T-helper 1 cell treated with Interleukin-12 subunit alpha and Interleukin-12 subunit beta and Interleukin-4 antibody, amounts not matched to agents 30 μg/mL and 1 μg/mL, for 36 hours (primary cell): ENCODE measurements around the gene M1AP.
A peak's percentile ranks its signal among the peaks of the same experiment; 100 is the strongest.

Experiments
- H3K27ac Mint-ChIP-seq: one replicate; pipeline ENCODE4 v1.8.0; 2021; ENCODE audit warnings: mild to moderate bottlenecking, mixed read lengths
- H3K27me3 Mint-ChIP-seq: one replicate; pipeline ENCODE4 v1.8.0; 2021; ENCODE audit warnings: low read depth, mixed read lengths
- H3K36me3 Mint-ChIP-seq: one replicate; pipeline ENCODE4 v1.8.0; 2021; ENCODE audit warnings: low read depth, mixed read lengths
- H3K4me1 Mint-ChIP-seq: one replicate; pipeline ENCODE4 v1.8.0; 2021; ENCODE audit warnings: low read depth, mixed read lengths
- H3K4me3 Mint-ChIP-seq: one replicate; pipeline ENCODE4 v1.8.0; 2021; ENCODE audit warnings: mild to moderate bottlenecking, moderate library complexity, mixed read lengths
- H3K9me3 Mint-ChIP-seq: one replicate; pipeline ENCODE4 v1.8.0; 2021; ENCODE audit warnings: mixed read lengths

The M1AP gene

DNA sequence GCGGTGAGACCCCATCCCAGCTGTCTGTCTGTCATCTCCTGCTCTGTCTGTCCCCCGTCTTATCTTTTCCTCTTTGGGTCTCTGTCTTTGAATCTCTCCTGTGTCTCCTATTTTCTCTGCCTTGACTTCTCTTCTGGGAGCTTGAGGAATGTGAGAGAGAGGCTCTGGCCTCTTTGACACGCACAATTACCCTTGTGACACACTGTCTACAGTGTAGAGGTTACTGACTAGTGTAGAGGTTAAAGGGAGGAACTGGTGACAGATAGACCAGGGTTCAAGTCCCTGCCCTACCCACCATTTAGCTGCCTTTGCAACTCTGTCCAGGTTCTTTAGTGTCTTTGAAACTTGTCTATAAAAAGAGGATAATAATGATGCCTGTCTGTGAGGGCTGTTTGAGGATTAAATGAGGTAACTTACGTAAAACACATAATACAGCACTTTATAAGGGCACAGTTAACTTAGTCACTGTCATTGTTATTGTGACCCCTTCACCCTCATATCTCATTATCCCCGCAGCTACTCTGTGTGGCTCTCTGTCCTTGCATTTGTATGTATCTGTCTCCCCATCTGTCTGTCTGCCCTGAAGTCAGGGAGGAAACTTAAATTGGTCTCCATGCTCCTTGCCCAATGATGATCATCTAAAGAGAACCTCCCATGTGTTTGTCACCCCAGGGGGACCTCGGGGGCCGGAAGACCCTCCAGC lies 25.8 kb upstream of the M1AP start:
- H3K4me1 Mint-ChIP-seq = no peaks in the 10 kb centered on the region
- H3K36me3 Mint-ChIP-seq = peaks cover 5% of the 10 kb centered on the region
- no peak overlapping the region for H3K27ac Mint-ChIP-seq
- H3K4me3 Mint-ChIP-seq = no peak overlapping the region
- no peaks in the 10 kb centered on the region for H3K9me3 Mint-ChIP-seq
- no peaks in the 10 kb centered on the region for H3K27me3 Mint-ChIP-seq

DNA sequence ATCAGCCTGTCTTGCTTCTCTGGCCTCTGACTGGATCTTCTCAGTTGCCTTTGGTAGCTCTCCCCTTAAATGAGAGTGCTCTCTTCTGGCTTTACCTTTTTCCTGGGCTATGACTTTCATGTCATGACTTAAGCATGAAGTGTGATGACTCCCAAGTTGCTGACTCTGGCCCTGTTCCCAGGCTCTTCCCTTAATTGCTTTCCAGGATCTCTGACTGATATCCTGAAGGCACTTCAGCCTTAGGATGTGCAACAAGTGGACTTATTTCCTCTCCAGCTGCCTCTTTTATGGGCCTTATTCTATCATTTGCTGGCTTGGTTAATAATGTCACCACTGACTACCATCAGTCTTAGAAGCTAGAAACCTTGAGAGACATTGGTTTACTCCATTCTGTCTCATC lies 23.3 kb upstream of the M1AP start:
- H3K9me3 Mint-ChIP-seq = no peaks in the 10 kb centered on the region
- no peaks in the 10 kb centered on the region for H3K4me1 Mint-ChIP-seq
- H3K36me3 Mint-ChIP-seq = peaks cover 4% of the 10 kb centered on the region
- no peak overlapping the region for H3K27ac Mint-ChIP-seq
- H3K27me3 Mint-ChIP-seq = no peaks in the 10 kb centered on the region
- H3K4me3 Mint-ChIP-seq = no peak overlapping the region

DNA sequence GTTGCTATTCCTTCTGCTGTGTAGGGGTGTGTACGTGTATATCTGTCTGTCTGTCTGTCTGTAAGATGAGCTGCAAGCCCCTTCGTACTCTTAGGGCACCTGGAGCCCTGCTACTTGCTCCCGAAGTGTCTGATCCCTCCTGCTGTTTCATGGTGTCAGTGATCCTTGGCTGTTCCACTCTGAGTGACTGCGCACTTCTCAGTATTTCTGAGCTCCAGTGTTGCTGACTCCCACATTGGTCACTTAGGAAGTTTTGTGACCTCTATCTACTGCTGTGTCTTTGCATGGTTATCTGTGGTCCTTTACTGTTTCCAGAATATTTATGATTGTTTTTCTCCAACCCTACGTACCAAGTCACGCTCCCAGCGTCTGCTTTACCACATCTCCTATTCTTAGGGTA lies 22.1 kb upstream of the M1AP start:
- H3K4me1 Mint-ChIP-seq = no peaks in the 10 kb centered on the region

DNA sequence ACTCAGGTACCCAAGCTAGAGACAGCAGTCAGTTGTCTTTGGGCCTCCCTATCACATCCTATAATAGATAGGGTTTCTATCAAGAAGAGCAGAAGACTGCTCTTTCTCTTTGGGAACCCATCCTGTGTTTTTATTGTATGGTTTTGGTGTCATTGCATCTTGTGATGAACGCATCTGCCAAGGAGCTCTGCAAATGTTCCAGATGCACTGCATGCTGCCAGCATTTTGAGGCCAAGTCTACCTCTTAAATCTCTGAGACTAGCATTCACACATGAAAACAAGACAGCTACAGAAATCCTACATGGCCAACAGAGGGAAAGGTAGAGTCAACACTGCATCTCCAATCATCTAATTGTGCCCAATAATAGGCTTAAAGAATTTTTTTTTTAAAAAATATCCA lies 20.0 kb upstream of the M1AP start:
- no peak overlapping the region for H3K4me3 Mint-ChIP-seq
- H3K27me3 Mint-ChIP-seq = no peaks in the 10 kb centered on the region
- no peaks in the 10 kb centered on the region for H3K4me1 Mint-ChIP-seq
- H3K27ac Mint-ChIP-seq = no peak overlapping the region
- H3K36me3 Mint-ChIP-seq = no peaks in the 10 kb centered on the region
- H3K9me3 Mint-ChIP-seq = no peaks in the 10 kb centered on the region

More for the DNA sequence above, 22.1 kb upstream of the M1AP start:
- Mint-ChIP-seq H3K27me3 (no peaks in the 10 kb centered on the region), H3K9me3 (no peaks in the 10 kb centered on the region), H3K27ac (no peak overlapping the region), H3K36me3 (no peaks in the 10 kb centered on the region), H3K4me3 (no peak overlapping the region)

DNA sequence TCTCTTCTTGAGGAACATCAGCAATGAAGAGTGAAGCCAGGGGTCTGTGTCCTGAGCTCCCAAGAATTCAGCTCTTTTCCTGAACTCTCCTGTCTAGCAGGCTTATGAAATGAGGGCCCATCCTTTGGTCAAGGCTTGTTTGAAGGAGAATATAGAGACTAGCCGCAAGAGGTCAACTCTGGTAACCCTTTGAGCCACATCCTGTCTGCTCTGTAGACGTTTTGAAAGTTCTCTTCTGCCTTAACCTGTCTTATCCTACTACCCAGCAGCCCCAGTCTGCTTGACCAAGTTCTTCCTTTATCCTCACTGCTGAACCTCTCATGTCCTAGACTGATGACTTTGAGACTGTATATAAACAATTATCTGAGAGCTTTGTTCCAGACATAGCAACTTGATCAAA lies 11.3 kb upstream of the M1AP start:
- Mint-ChIP-seq H3K4me3 (no peak overlapping the region), H3K27ac (no peak overlapping the region), H3K27me3 (peaks cover 11% of the 10 kb centered on the region), H3K4me1 (peaks cover 5% of the 10 kb centered on the region), H3K36me3 (peaks cover 6% of the 10 kb centered on the region), H3K9me3 (no peaks in the 10 kb centered on the region)

DNA sequence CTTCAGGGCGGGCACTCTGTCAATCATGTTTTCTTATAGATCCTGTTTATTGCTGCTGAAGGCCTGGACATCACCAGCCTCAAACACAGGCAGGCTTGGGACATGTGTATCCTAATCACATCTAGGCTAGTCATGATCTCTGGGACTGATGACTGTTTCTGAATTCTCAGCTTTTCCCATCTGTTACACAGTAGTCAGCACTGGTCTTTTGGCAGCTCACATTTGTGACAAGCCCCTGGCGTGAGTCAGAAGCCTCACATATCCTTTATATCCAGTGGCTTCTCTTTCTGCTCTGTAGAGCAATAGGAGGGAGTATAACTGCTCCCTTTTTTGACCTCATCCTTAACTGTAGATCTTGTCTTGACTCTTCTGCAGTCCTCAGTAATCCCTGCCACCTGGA lies 10.4 kb upstream of the M1AP start:
- Mint-ChIP-seq H3K27ac (no peak overlapping the region), H3K9me3 (no peaks in the 10 kb centered on the region), H3K36me3 (peaks cover 6% of the 10 kb centered on the region), H3K4me3 (no peak overlapping the region), H3K27me3 (peaks cover 11% of the 10 kb centered on the region), H3K4me1 (peaks cover 6% of the 10 kb centered on the region)

DNA sequence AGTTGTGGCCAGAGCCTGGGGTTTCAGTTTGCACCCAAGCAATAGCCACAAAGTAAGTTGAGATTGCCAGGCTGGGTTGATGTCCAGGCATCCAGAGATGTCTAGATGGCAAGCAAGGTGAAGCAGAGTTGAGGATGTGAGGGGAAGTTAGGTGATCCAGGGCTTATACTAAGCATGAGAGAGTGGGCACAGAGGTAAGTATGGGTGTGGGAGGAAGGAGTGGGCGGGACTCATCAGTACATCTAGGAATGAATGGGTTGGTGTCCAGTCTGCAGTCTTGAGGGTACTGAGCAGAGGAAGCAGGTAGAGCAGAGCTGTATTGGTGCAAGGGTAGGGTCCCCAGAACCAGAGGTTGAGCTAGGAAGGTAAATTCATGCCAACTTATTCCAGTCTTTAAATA lies 7.4 kb upstream of the M1AP start:
- no peak overlapping the region for H3K27ac Mint-ChIP-seq
- peaks cover 10% of the 10 kb centered on the region for H3K4me1 Mint-ChIP-seq
- H3K36me3 Mint-ChIP-seq = peaks cover 6% of the 10 kb centered on the region
- peaks cover 3% of the 10 kb centered on the region for H3K9me3 Mint-ChIP-seq
- H3K4me3 Mint-ChIP-seq = peak overlapping the region; percentile 27
- peaks cover 13% of the 10 kb centered on the region for H3K27me3 Mint-ChIP-seq

DNA sequence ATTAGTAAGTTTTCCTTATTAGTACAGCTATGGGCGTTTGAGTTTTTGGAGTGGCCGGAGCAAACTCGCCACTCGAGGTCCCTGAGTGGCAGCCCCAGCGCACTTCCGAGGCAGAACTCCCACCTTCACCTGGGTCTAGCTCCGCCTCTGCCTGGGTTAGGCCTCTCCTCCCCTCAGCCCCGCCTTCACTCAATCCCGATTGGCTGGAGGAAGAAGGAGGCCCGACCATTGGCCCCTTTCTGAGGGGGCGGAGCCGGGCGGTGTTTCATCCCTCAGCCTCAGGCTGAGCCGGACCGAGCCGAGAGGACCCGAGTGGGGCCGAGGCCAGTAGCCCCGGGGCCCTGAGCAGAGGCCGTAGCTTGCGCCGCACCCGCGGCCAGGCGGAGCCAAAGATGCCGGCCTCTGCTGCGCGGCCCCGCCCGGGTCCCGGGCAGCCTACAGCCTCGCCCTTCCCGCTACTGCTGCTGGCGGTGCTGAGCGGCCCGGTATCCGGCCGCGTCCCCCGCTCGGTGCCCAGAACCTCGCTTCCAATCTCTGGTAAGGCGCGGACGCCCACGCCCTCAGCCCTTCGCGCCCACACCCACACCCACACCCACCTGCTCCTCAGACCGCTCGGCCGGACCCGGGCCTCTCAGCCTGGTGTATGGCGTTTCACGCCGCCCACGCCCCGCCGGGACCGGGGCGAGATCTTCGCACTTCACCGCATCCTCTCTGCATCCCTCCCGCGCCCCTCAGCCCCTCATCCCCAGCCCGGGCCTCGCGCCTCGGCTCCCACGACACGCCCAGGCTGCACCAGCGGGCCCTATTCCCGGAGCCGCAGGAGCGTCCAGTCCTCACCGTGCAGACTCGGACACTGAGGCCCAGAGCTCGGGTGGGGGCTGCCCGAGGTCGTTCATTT lies 6.1 kb upstream of the M1AP start, which contains the start of gene SEMA4F:
SEMA4F (plus strand) TSS at position 263 of the 898 bp plus-strand sequence; CDS start at position 393, 130 bp downstream.
- peaks cover 3% of the 10 kb centered on the region for H3K9me3 Mint-ChIP-seq
- H3K27me3 Mint-ChIP-seq = peaks cover 19% of the 10 kb centered on the region
- peaks cover 10% of the 10 kb centered on the region for H3K4me1 Mint-ChIP-seq
- peaks cover 6% of the 10 kb centered on the region for H3K36me3 Mint-ChIP-seq
- H3K4me3 Mint-ChIP-seq = peak within 1 kb of the TSS; percentile 81
- peak within 1 kb of the TSS; percentile 8 for H3K27ac Mint-ChIP-seq

DNA sequence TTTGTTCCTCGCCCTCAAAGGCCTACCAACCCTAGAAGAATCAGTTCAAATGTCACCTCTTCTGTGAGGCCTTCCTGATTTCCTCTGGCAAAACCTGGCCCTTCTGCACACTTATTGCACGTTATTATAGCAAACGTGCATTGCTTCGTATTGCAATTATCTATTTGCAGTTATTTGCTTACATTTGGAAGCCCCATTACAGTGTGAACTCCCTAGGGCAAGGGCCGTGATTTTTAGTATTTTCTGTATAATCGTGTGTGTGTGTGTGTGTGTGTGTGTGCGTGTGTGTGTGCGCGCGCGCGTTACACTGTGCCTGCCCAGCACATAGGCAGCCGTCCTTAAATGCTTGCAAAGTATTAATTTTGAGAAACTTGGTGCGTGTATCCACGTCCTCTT lies 5.5 kb upstream of the M1AP start:
- no peak overlapping the region for H3K27ac Mint-ChIP-seq
- peaks cover 6% of the 10 kb centered on the region for H3K36me3 Mint-ChIP-seq
- H3K4me1 Mint-ChIP-seq = peaks cover 11% of the 10 kb centered on the region
- peaks cover 3% of the 10 kb centered on the region for H3K9me3 Mint-ChIP-seq
- H3K27me3 Mint-ChIP-seq = peaks cover 26% of the 10 kb centered on the region
- peak overlapping the region; percentile 81 for H3K4me3 Mint-ChIP-seq

DNA sequence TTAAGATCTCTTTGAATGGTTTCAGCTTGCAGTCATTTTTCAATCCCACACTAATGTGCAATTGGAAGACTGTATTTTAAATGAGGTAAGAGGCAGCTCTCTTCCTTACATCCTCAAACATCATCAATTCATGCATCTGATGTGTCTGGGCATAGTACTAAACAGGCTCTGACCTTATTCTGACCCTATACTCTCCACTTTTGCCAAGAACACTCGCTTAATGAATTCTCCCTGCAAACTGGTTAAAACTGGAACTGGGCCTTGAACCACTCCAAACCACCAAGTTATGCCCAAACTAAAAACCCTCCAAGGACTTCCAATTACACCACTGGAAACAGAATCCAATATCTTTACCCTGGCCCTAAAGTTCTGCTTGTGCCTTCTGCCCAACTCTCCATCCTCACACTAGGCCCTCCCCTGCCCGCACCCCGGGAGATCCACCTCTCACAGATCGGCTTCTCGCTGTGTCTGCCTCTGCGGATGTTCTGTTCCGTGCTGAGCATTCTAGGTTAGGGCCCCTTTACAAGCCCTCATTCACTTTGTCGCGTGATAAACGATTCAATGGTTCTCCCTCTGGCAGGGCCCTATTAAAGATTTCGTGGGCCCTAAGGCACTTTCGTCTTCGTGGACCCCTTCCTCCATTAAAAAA lies 1.2 kb downstream of the M1AP start:
- Mint-ChIP-seq H3K9me3 (no peaks in the 10 kb centered on the region), H3K27ac (peak overlapping the region; percentile 18), H3K27me3 (peaks cover 31% of the 10 kb centered on the region), H3K36me3 (peaks cover 4% of the 10 kb centered on the region), H3K4me1 (peaks cover 4% of the 10 kb centered on the region), H3K4me3 (no peak overlapping the region)

DNA sequence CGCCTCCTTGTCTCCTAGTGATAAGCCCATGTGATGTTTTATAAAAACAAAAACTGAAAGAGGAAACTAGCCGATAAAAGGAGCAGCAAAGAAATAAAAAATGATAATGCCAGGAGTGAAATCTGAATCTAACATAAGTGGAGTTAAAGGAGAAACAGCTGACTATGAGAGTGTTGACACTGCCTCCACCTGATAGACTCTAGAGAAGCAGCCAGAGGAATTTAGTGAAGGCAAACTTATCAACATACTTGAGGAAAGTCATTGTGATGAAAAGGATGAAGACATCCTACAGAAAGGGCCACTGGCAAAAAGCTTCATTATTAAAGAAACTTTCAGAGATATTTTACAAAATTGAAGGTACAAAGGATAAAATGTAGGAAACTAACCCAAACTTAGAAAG lies 1.9 kb downstream of the M1AP start:
- peaks cover 4% of the 10 kb centered on the region for H3K36me3 Mint-ChIP-seq
- no peak overlapping the region for H3K27ac Mint-ChIP-seq
- H3K9me3 Mint-ChIP-seq = no peaks in the 10 kb centered on the region
- H3K27me3 Mint-ChIP-seq = peaks cover 33% of the 10 kb centered on the region
- H3K4me3 Mint-ChIP-seq = no peak overlapping the region
- H3K4me1 Mint-ChIP-seq = peaks cover 4% of the 10 kb centered on the region

DNA sequence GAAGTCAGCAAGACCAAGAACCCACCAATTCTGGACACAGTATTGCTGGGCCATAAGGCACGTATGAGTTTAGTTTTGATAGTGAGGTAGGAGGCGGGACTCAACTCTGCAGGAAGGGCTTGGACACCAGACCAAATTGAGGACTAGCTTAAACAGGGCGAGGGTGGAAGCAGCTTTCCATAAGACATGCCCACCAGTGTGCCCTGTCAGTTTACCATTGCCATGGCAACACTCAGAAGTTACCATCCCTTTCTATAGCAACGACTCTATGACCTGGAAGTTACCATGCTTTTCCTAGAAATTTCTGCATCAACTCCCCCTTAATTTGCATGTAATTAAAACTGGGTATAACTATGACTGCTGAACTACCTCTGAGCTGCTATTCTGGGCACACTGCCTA lies 2.8 kb downstream of the M1AP start:
- peaks cover 37% of the 10 kb centered on the region for H3K27me3 Mint-ChIP-seq
- H3K9me3 Mint-ChIP-seq = no peaks in the 10 kb centered on the region
- H3K4me1 Mint-ChIP-seq = peaks cover 4% of the 10 kb centered on the region
- no peak overlapping the region for H3K4me3 Mint-ChIP-seq
- peaks cover 4% of the 10 kb centered on the region for H3K36me3 Mint-ChIP-seq
- H3K27ac Mint-ChIP-seq = no peak overlapping the region

DNA sequence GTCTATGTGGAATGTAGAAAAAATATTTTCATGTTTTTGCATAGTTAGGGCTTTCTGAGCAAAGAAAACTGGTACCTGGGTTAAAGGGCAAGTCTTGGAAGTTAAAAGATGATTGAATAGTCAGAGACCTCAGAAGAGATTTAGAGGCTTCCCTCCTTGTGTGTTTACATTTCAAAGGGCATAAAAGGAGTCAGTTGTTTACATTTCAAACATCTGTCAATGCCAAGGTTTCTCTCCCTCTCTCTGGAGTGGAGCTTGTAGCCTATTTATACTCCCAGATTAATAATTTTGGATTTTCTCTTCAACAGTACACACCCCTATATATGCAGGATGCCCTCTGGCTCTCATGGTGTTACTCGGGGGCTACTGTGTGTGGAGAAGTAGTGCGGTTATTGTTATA lies 8.6 kb downstream of the M1AP start:
- no peaks in the 10 kb centered on the region for H3K9me3 Mint-ChIP-seq
- no peak overlapping the region for H3K27ac Mint-ChIP-seq
- peaks cover 65% of the 10 kb centered on the region for H3K27me3 Mint-ChIP-seq
- no peak overlapping the region for H3K4me3 Mint-ChIP-seq
- no peaks in the 10 kb centered on the region for H3K4me1 Mint-ChIP-seq
- no peaks in the 10 kb centered on the region for H3K36me3 Mint-ChIP-seq

DNA sequence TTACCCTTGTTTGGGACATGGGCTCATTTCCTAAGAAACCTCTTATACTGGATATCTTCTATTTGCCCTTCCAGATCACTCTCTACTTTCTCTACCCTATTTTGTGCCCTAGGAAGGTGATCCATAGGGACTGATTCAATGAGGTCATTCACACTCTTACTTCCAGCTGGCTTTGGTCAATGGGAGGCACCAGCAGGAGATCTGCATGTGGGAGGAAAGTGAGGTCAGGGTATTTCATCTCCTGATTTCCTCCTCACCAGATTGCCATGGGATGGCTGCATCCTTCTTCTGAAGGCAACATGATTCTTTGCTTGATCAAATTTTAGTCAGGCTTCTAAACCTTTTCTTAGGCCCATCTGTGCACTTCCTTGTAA lies 15.2 kb downstream of the M1AP start:
- Mint-ChIP-seq H3K4me1 (no peaks in the 10 kb centered on the region), H3K36me3 (no peaks in the 10 kb centered on the region), H3K4me3 (no peak overlapping the region), H3K27ac (no peak overlapping the region), H3K9me3 (no peaks in the 10 kb centered on the region), H3K27me3 (peaks cover 46% of the 10 kb centered on the region)
